DMS 273 (cell line): ENCODE data around the gene GNAI2.
A peak's percentile ranks its signal among the peaks of the same experiment; 100 is the strongest.
"Not testable (repeated sequence)": the region's sequence is repeated elsewhere in the genome, so short reads cannot be mapped to it uniquely, and the experiment has no call there.

Experiments used
- DNase-seq: peaks from one replicate; lab custom pipeline; 2025; ENCODE audit not compliant: unreplicated experiment; lab: John Stamatoyannopoulos, UW

The GNAI2 gene

GRCh38 chr3:50224639-50225038, 11.4 kb upstream of the GNAI2 start:
- DNase-seq = no peak

- DNase-seq = peak; percentile 65
These were observed 9.1 kb upstream of the GNAI2 start for GRCh38 chr3:50226888-50227389.

DNA sequence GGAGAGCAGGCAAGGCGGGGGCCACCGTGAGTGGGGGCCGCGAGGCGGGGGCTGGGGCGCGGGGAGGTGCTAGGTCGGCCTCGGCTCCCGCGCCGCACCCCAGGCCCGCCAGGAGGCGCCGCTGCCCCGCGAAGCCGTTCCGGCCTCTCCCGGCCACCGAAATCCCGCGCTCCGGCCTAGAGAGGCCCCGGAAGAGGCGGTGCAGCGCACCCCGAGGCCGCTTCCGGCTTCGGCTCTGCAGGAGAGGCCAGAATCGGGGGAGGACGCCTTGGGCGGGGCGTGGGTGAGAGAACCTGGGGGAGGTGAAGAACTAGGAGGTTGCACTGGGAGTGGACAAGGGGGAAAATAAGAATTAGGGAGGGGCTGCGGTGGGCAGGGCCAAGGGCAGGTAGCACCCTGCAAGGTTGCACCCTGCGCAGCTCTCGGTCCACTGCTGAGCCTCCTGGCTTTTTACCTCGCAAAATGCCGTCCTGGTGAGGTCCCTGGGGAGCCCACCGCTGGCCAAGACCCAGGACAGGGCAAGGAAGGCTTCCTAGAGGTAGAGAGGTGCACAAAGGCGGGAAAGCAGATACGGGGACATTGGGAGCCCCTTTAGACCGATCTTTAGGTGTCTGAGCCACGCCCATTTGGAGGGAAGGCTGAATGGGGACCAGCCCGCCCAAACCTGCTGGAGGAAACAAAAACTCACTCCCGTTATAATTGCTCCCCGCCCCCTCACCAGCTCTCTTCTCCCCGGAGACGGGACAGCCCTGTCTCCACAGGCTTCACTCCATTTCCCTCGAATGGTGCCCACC, 8.4 kb upstream of the GNAI2 start:
- DNase-seq = peak; percentile 95

GRCh38 chr3:50228184-50228763, 7.7 kb upstream of the GNAI2 start:
- not testable (repeated sequence) for DNase-seq

DNA sequence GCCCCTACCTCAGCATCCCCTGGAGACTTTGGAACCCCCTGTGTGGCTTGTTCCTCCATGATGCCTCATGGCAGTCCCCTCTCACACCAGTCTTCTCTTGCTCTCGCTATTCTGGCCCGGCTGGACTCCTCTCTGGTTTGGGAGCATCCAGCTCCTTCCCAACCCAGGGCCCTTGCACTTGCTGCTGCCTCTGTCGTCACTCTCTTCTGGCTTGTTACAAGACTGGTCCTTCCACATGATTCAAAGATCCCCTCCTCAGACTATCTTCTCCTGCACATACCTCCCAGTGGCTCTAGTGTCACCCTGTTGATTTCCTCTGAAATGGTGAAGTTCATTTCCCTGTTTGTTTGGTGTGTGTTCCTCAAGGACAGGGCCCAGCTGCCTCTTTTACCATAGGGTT, 6.5 kb upstream of the GNAI2 start:
- DNase-seq = no peak

DNA sequence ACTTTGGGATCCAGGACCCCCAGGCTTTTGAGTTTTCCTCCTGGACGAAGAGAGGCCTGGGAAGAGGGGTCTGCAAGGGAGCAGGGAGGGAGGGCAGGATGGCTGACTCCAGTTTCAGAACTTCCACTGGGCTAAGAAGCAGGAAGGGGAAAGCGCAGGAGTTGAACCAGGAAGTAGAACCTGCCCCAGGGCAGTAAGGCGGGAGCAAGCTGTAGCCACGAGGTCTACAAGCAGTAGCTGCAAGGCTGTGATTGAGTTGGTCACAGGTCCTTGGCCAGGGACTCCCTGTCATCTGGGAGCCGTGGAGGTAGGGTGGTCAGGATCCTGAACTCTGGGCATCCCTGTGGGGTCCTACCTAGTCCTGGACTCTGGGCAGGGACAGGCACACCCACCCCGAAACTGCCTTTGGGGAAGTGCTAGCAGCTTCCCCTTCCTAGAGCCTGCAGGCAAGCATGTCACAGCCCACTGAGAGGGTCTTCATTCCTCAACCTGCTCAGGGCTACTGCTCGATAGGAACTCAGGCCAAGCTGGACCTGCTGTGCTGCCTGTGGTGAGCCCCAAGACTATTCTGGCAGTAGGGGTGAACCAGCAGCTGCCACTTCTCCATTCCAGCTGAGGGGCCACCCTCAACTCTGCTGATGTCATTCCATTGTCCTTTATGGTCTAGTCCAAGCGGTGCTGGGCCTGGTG, 5.8 kb upstream of the GNAI2 start:
- DNase-seq = no peak

DNA sequence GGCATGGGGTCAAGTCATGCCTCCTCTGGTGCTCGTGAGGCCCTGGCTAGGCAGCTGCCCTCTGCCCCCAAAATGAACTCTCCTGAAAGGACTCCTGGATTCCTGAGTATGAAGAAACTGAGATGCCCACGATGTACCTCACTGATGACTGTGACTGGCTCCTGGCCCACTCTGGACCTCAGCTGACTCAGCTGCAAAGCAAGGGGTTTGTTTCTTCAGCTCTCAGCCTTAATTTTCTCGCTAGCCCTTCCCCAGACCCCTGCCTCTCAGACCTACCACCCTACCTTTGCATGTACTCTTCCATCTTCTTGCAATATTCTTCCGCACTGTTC, 5.2 kb upstream of the GNAI2 start:
- DNase-seq = no peak

DNA sequence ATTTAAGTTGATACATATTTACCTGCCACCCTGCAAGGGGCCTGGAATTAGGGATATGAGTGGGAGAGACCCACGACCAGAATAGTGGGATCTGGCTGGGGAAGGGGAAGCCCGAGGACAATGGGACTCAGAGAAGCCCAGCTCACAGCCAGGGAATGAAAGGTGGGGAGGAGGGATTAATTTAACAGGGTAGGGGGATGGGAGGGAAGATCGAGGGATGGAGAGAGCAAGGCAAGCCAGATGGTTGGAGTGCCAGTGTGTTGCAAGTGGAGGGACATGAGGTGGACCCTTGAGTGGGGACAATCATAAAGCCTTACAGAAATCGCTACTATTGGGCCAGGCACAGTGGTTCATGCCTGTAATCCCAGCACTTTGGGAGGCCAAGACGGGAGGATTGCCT, 4.4 kb upstream of the GNAI2 start:
- DNase-seq = no peak

DNA sequence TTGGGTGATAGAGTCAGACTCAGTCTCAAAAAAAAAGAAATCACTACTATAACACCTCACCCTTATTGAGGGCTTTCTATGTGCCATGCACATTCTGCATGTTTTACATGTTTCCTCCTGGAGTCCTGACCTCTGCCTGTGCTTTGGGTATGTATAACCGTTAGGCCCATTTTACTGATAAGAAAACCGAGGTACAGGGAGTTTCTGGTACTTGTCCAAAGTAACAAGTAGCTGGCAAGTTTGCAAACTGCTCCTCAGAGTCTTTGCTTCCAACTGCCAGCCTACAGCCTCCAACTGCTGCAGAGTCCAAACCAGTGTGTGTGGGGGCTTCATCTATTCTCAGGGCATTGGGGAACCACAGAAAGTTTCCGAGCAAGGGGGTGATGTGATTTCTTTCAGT, 3.7 kb upstream of the GNAI2 start:
- DNase-seq = no peak

- peak; percentile 30 for DNase-seq
These were observed 2.8 kb upstream of the GNAI2 start for GRCh38 chr3:50233176-50233575.

- DNase-seq = no peak
These were observed 604 bp downstream of the GNAI2 start for GRCh38 chr3:50236484-50237132.

- DNase-seq = peak; percentile 24
These were observed 1.2 kb downstream of the GNAI2 start for GRCh38 chr3:50237133-50237651.

DNA sequence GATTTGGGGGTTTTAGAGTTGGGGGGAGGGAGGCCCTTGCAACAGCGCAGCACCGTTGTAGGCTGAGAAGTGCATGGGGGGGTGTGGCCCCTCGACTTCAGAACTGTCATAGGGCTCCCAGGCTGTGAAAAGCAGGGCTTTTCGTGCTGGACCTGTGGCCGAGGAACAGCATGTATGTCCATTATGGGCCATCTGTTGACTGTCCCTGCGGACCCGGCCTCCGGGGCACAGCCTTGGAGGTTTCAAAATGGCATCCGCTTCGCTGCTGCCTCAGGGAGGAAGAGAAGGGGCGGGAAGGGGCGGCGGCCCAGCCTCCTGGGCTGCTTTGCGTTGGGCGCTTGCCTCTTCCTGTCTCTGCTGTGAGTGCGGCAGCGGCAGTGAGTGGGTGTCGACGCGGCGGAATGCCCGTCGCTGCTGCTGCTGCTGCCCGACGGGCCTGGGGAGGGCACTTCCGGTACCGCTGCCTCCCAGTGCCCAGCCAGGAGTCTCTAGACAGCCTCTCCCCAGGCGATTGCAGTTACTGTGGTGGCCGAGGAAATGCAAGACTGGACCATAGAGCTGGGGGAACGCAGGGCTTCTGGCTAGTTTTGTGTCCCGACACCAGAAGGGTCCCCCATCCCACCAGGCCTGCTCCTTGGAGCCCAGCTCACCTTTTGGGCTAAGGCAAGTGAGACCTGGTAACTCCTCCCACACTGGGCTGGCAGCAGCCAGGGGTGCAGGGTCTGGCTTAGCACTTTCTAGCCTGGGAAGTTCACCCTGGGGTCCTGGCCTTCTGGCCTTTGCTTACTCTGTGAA, 1.9 kb downstream of the GNAI2 start:
- DNase-seq = peak; percentile 65

GRCh38 chr3:50238549-50239026, 2.6 kb downstream of the GNAI2 start:
- DNase-seq = peak; percentile 74

DNA sequence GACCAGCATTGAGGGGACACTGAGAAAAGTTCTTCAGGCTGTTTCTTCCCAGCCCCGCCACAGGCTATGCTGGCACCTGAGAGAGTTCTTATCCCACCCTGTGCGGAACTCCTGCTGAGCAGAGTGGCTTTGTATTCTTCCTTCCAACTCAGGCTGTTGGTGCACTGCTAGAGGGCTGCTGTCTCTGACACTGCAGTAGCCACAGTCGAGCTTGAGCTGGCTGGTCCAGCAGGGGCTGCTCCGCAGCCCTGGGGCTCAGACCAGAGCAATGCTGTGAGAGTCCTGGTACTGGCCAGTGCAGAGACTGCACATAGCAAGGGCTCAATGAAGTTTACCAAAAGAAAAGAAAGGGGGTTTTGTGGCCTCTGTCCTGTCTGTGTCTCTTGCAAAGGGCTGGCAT, 3.6 kb downstream of the GNAI2 start:
- no peak for DNase-seq

- no peak for DNase-seq
These were observed 5.2 kb downstream of the GNAI2 start for GRCh38 chr3:50241163-50241562.

DNA sequence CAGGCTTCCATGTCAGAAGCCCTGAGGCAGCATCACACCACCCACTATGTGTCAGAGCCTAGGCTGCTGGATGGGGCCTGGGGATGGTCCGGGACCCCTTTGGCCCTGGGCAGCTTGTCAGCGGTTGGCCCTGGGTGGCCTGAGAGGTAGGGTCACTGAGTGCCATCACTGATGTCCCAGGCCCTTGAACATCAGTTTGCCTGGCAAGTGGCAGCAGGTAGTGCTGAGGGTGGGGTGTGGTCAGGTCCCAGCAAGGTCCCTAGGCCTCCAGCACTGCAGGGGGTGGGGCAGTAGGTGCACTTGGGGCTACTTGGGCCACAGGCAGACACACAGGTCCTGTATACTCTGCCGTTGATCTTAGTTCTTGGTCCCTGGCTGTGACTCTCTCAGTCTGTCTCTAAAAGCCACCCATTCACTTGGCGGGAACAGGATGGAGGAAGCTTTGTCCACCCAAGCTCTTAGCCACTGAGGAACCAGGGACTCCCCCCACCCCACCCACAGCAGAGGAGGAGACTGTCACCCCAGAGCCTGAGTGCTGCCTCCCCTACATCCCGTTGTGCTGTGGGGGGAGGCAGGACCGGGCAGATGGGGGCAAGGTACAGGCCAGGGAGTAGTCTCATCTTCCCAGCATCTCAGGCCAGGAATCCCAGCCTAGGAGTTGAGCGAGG, 5.8 kb downstream of the GNAI2 start:
- DNase-seq = no peak

DNA sequence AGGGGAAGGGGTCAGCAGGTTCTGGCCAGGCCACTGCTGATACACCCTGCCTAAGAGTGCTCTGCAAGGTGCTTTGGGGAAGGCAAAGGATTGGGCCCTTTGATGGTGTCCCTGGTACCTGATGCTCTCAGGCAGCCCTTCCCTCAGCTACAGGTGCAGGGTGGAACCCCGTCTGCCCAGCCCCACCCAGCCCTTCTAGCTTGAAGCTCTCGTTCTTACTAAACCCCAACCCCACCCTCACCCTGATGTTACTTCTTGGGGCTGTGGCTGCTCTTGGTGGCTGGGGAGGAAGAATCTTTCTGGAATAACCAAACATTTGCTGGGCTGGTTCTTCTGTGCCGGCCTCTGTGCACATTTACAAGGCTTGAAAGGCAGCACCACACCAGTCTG, 6.4 kb downstream of the GNAI2 start:
- no peak for DNase-seq

GRCh38 chr3:50242851-50243542, 7.0 kb downstream of the GNAI2 start:
- DNase-seq = no peak
